Muscle of back (tissue), 11 donors: ENCODE data around the gene CETP. TPM values are rescaled to one million over a fixed set of nuclear protein-coding genes. Genes with fewer than 3 reads are reported as not detected.
"Not testable (repeated sequence)": the region's sequence is repeated elsewhere in the genome, so short reads cannot be mapped to it uniquely, and the experiment has no call there.

Source experiments
- DNase-seq, 3 donors: peaks; one replicate each; pipeline versions ENCODE4 v3.0.0 to v3.0.0-alpha.2; 2013
- polyA plus RNA-seq, 10 donors: library from polyadenylated mRNA; unstranded; fragments of 120-200 nt; gene quantifications; one replicate each; pipeline ENCODE4 v1.2.1, GENCODE V29; 2013; ENCODE audit not compliant: insufficient read length in 10 of 10

The CETP gene
- polyA plus RNA-seq, 10 donors = 5.0 to 10.3 (median 6.9) TPM

GRCh38 chr16:56933828-56934598 lies 27.7 kb upstream of the CETP start:
- DNase-seq = no peak

- DNase-seq = not testable (repeated sequence)
Observed at GRCh38 chr16:56934599-56935145, 27.1 kb upstream of the CETP start.

GRCh38 chr16:56935201-56935600 lies 26.5 kb upstream of the CETP start:
- no peak for DNase-seq

- DNase-seq = no peak
Observed at GRCh38 chr16:56936491-56936890, 25.3 kb upstream of the CETP start.

- no peak for DNase-seq
Observed at GRCh38 chr16:56936950-56937349, 24.8 kb upstream of the CETP start.

- DNase-seq = no peak
Observed at GRCh38 chr16:56938664-56939513, 22.9 kb upstream of the CETP start.

GRCh38 chr16:56939801-56940200 lies 21.9 kb upstream of the CETP start:
- no peak for DNase-seq

- DNase-seq = no peak
Observed at GRCh38 chr16:56941092-56941491, 20.7 kb upstream of the CETP start.

GRCh38 chr16:56941856-56942331 lies 19.9 kb upstream of the CETP start:
- DNase-seq = no peak

GRCh38 chr16:56943761-56944375 lies 17.9 kb upstream of the CETP start:
- no peak for DNase-seq

- DNase-seq = no peak
Observed at GRCh38 chr16:56944954-56945839, 16.6 kb upstream of the CETP start.

GRCh38 chr16:56945847-56946527 lies 15.8 kb upstream of the CETP start:
- DNase-seq = no peak

- no peak for DNase-seq
Observed at GRCh38 chr16:56946767-56947603, 14.8 kb upstream of the CETP start.

- no peak for DNase-seq
Observed at GRCh38 chr16:56947604-56947995, 14.2 kb upstream of the CETP start.

GRCh38 chr16:56948234-56948633 lies 13.5 kb upstream of the CETP start:
- DNase-seq = no peak

GRCh38 chr16:56950051-56950450 lies 11.7 kb upstream of the CETP start:
- DNase-seq = no peak

GRCh38 chr16:56950455-56950854 lies 11.3 kb upstream of the CETP start:
- DNase-seq = no peak

GRCh38 chr16:56950881-56951771 lies 10.6 kb upstream of the CETP start:
- DNase-seq = peak in 1 of 3 donors; percentile 63
